T47D (cell line): ENCODE measurements around the gene PIM3.

Experiments
- DNase-seq, 2 experiments: peaks; one replicate each; pipeline versions ENCODE4 v3.0.0 to v3.0.0-alpha.2; 2011 to 2012; ENCODE audit warnings: low read depth in 1 of 2, low spot score in 1 of 2
- JUND ChIP-seq: IDR thresholded peaks from 2 replicates; pipeline ENCODE4 v1.6.1; 2012; ENCODE audit warnings: low read depth
- in situ Hi-C: cut with HindIII; loops from 2 replicates; pipeline ENCODE4 v1.10.0; 2016; ENCODE audit warnings: low sequenced_read_pairs, low pct_unique_long_range_greater_than_20kb

The PIM3 gene

DNA sequence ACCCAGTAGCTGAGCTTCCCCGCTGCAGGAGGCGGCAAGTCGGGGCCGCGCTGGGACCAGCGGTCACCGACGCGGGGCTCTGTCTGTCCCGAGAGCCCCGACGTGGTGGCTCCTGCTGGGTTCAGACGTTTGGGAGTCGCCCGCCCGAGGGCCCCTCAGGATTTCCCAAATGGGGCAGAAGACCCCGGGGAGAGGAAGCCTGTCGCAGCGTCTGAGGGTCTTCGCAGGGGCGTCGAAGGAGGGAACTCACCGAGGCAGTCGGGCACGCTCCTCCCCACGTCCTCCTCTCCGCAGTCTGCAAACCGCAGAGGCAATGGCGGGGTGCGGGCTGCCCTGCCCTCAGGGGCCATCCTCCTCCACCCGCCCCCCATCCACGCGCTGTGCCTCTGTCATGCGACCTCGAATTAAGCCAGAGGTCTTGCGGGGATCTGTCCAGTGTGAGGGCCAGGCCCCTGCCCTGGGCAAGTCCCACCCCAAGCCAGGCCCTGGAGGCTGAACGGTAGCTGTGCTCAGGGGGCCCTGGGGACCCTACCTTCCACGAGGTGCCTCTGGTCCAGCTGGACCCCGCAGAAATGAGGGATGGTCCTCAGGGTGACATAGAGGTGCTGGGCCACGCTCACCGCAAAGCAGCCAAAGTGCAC is 39.5 kb downstream of the PIM3 start:
- TF ChIP-seq JUND, result no peak
- in situ Hi-C loops, result no loop called here
- no peak for DNase-seq

DNA sequence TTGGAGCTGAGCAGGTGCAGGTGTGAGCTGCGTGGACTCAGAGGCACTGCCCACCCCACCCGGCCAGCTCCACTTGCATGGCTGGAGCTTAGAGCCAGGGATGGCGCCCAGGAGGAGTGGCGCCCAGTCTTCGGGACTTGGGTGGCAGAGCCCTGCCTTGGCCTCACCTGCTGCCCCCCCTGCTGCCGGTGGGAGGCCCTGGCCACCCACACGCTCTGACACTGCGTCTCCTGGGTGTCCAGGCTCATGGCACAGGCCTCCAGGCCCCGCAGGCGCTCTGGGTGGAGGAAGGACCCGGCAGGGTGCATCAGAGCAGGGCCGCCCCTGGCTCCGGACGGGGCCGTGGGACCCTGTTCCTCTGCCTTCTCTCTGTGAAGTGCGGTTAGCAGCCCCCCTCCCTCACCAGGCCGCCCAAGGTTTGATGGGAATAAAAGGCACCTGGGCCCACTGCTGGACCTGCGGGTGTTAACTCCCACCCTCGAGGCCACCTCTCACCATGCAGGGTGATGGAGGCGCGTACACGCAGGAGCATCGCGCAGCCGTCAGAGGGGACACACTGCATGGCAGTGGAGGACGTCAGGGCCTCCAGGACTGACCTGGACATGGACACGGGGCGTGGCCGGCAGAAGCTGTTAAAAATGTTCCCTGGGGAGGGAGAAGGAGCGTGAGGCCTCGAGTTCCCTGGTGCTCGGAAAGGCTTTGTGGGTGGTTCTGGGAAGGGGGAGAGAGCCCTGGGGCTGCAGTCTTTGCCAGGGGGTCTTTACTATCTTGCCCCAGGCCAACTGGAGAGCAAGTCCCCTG is 40.2 kb downstream of the PIM3 start:
- DNase-seq, result no peak
- no peak for TF ChIP-seq JUND
- in situ Hi-C loops, result no loop called here

DNA sequence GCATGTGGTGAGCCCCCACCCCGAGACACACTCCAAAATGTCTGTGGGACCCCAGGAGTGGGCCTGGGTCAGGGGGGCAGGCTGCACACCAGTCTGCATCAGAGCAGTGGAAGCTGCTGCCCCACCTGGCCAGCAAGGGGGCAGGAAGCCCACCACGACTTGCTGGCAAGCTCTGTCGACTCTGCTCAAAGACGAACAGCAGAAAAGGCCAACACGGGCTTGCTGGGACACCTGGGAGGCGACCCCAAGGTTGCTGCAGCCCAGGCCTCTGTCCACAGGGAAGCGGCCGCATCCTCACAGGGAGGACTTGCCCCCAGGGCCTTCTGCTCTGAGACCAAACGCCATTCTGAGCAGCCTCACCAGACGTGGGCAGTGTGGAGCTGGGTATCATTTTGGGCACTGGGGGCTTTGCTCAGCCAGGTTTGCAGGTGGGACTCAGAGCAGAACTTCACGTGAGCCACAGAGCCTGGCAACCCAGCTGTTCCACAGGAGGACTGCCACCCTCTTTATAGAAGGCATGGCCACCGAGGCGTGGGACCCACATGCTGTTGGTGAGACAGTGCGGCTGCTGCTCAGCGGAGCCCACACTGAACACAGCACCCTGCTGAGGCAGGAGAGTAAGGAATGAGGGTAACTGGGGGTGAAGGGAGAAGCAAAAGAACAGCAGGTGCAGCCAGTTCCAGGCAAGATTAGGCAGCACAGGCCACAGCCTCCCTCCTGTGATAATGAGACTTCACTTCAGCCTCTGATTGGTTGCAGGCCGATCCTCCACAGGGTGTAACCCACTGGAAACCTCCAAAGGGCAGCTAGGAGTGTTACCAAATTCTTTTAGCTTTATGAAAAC is 41.0 kb downstream of the PIM3 start:
- in situ Hi-C loops, result no loop called here
- no peak for TF ChIP-seq JUND
- DNase-seq, result no peak

DNA sequence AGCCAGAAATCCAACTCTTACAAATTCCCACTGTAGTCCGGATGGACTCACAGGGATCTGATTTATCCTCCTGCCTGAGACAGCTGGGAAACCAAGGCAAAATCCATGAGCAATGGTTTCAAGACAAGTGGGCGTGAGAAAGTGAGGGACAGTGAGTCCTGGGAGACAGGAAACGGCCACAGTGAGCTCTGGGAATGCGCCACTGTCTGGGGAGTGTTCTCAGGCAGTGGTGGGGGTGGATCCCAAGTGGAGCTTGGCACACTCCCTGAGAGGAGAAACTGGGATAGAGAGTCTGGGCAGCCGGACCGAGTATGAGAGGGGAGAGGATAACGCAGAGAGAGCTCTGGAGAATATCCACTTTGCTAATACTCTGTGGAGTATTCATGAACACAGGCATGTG is 42.2 kb downstream of the PIM3 start:
- in situ Hi-C loops, result no loop called here
- TF ChIP-seq JUND, result no peak

DNA sequence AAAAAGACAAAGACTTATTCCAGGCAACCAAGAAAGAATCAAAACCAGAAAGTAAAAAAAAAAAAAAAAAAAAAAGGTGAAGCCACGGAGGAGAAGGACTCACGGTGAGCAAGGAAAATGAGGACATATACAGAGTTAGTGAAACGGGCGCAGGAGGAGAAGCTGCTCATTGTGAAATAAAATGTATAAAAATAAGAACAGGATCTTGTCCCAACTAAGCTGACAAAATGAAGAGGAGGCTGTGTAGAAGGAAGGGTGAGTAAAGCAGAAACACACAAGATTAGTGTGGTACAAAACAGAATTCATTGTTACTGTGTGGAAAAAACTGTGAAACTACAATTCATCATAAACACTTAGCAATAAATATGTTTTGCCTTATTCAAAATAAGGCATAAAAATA is 44.3 kb downstream of the PIM3 start:
- in situ Hi-C loops, result no loop called here
- DNase-seq, result no peak
- TF ChIP-seq JUND, result no peak

More for the DNA sequence above, 42.2 kb downstream of the PIM3 start:
- DNase-seq, result no peak

DNA sequence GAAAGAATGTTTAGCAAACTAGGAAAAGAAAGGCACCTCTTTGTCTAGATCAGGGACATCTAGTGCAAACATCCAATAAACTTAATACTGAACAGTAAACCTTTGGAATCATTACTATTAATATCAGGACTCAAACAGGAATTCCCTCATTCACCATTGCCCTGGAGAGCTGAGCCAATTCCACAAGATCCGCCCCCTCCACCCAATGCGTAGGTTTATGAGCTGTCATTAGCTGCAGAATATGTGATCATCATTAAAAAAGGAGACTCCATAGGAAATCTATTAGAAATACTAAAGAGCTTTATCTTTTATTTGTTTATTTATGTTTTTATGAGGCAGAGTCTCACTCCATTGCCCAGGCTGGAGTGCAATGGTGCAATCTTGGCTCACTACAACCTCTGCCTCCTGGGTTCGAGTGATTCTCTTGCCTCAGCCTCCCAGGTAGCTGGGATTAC is 46.5 kb downstream of the PIM3 start:
- no peak for DNase-seq
- no peak for TF ChIP-seq JUND
- in situ Hi-C loops, result no loop called here

DNA sequence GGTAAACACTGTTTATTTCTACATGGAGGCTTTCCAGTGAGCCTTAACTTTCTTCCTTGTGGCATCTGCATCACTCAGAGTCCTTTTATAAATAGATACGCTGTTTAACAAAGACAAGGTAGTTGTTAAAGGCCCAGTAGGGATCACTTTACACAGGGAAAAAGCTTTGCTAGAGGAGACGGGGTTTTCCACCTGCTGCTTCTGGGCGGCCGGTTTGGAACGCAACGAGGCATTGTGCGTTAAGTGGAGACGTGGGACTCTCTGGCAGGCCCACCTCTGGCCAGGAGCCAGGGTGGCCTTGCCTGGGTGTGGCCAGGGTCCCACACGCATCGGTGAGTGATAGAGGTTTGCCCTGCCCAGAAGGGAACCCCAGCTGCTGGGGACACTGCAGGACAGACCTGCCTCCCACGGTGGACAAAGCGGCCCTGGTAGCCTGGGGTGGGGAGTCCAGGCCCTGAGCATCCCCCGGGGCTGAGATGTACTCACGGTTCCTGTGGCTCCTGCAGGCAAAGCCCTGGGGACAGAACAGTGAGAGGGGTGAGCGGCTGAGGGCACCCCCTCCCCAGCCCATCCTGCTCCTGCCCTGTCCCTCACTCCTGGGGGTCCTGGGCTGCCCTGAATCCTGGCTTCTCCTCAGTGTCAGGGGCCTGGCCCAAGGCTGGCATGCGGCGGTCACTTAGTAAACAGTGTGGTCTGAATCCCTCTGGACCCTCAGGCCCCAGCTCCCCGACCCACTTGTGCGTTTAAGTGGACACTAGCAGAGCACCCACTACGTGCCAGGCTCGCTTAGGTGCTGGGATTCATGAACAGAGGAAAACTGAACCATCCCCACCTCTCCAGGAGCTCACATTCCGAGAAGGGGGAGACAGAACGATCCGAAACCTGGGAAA is 47.8 kb downstream of the PIM3 start:
- in situ Hi-C loops, result no loop called here
- TF ChIP-seq JUND, result no peak
- no peak for DNase-seq

DNA sequence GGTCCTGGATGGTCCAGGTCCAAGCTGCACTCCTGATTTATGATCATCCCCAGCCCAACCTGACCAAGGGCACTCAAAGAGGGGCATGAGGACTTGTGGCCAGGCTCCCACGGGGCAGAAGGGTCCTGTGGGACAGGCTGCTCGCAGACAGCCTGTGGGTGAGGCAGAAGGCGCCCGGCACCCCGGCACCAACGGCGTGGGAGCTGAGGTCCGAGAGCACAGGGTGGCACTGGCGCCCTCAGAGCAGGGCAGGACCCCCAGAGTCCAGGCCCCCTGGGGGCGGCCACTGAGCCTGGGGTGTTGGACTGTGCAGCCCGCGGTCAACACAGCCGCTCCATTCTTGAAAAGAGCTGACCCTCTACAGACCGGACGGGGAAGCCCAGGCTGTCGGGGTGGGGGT is 48.7 kb downstream of the PIM3 start:
- DNase-seq, result no peak
- in situ Hi-C loops, result no loop called here
- no peak for TF ChIP-seq JUND

DNA sequence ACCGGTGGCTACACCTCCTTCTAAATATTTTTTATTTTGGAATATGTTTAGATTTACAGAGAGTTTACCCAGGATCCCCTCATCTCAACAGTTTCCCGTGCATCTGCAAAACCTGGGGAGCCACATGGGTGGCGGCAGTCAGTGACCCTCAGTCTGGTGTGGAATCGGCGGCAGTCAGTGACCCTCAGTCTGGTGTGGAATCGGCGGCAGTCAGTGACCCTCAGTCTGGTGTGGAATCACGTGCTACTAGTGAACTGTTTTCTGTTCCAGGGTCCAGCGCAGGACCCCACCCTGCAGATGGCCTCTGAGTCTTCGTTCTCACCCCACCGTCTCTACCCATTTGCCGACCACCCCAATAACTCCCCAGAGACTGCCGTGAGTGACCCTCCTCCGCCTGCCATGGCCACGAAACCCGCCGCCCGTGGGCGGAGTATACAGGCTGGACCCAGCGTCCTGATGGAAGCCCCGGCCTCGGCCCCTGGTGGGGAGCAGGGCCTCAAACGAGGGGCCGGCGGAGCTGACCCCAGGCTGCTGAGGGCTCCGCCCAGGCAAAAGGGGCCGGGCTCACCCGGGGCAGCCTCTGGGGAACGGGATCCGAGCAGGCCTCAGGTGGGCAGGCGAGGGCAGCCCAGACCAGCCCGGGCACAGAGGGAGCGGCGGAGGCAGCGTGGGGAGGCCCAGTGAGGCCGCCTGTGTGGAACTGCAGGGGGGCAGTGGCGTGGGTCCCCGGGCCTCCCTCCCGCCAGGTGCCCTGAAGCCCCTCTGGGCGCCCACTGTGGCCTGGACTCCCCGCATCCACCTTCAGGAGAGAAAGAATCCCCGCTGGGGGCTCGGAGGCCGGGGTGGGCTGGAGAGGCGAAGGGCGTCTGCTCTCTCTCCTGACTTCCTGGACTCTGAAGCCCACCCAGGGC is 49.4 kb downstream of the PIM3 start:
- no peak for DNase-seq
- TF ChIP-seq JUND, result no peak
- in situ Hi-C loops, result no loop called here

DNA sequence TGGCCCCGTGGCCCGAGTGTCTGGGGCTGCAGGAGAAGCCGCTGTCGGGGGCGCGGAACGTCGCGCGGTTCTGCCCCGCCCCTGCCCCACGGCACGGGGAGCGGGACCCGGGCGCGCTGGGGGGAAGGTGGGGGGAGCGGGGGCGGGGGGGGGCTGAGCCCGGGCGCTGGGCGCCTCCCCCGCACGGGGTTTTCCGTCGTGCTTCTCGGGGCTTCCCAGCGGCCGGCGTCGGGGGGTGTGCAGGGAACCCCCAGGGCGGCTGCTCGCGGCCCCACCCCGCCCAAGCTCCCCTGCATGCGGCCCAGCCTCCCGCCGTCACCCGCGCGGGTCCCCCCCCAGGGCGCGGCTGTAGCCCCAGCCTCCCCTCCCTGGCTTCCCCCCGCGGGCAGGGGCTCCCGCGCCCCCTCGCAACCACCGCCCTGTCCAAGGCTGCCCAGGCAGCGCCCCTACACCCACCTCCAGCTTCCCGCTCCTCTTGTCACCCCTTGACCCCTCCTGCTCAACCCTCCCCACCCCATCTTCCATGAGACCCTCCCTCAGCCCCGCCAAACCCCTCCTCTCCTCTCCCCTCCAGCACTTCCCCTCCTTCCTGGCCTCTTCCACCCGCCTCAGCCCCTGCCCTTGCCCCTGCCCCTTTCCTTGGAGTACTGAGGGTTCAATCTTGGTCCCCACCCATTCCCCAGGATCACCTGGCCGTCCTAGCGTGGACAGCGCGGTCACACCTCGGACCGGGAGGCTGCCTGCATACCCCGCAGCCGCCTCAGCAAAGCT is 50.3 kb downstream of the PIM3 start:
- no peak for DNase-seq
- TF ChIP-seq JUND, result no peak
- in situ Hi-C loops, result no loop called here
